Eye (tissue), 1 donor: ENCODE data around the gene ATP6V1C2.
"Not testable (repeated sequence)": the region's sequence is repeated elsewhere in the genome, so short reads cannot be mapped to it uniquely, and the experiment has no call there.

Experiments
- DNase-seq: peaks from one replicate; pipeline ENCODE4 v3.0.0-alpha.2; 2015

Gene ATP6V1C2

DNA sequence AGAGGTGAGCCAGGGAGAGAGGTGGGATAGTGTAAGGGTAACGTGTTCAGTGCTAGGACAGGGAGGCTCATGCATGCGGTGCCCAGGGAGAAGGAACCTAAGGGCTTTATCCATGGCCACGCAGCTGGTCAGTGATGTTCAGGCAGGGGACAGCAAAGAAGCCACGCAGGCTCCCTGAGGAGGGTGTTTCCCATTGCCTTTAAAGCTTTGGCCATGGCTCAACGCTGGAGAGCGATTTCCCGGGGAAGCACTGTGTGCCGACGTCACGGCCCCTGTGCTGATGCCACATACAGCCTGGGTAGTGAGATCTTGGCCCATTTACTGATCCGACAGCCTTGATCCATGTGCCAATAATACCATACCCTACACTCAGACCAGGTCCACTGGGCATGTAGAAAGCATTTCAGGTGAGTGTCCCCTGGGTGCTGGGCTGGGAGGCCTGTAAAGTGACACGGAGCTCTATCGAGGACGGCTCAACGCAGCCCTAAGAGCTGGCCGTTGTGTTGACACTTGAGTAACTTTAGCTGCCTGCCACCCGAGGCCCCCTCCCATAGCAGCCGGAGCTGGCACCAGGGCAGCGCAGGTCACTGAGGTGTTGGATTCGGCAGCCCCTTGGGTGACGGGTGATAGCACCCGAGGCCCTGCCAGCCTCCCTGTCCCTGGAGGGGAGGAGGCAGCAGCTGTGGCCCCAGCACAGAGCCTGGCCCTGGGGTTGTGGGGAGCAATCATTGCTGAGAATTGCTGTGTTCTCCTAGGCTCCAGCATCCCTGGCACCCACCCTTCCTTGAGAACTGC, 49.7 kb downstream of the ATP6V1C2 start:
- no peak for DNase-seq

DNA sequence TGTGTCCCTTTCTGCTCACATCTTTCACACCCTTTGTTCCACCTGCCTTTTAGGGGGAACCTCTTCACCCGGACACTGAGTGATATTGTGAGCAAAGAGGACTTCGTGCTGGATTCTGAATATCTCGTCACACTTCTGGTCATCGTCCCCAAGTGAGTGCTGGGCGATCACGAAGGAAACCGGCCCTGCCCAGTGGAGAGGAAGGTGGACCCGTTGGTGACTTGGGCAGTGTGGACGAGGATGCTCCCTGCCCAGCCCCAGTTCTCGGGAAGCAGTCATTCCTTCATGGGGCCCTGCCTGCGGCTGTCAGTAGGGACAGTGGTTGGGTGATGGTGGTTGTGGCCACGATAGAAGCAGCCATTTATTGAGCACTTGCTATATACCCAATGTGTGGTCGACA, 50.4 kb downstream of the ATP6V1C2 start:
- no peak for DNase-seq

GRCh38 chr2:10772201-10772867, 50.9 kb downstream of the ATP6V1C2 start:
- DNase-seq = no peak

GRCh38 chr2:10772868-10773215, 51.4 kb downstream of the ATP6V1C2 start:
- DNase-seq = no peak

- no peak for DNase-seq
Measured at GRCh38 chr2:10773821-10774341, 52.5 kb downstream of the ATP6V1C2 start.

DNA sequence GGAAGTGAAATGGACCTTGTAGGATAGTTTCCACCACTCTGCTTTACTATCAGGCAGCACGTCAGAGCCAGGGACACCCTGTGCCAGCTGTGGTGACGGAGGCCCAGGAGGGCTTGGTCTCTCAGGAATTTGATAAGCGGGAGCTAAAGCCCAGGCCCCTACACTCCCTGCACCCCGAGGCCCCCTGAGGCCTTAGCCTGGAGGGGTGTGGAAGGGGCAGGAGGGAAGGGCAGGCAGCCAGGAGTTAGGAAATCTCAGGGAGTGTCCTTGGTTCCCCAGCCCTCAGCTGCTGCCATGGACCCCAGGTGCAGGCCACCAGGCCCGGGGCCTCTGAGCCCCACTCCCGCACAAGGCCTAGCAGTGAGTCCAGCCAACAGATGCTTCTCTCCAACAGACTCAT, 53.0 kb downstream of the ATP6V1C2 start:
- peak; percentile 40 for DNase-seq

DNA sequence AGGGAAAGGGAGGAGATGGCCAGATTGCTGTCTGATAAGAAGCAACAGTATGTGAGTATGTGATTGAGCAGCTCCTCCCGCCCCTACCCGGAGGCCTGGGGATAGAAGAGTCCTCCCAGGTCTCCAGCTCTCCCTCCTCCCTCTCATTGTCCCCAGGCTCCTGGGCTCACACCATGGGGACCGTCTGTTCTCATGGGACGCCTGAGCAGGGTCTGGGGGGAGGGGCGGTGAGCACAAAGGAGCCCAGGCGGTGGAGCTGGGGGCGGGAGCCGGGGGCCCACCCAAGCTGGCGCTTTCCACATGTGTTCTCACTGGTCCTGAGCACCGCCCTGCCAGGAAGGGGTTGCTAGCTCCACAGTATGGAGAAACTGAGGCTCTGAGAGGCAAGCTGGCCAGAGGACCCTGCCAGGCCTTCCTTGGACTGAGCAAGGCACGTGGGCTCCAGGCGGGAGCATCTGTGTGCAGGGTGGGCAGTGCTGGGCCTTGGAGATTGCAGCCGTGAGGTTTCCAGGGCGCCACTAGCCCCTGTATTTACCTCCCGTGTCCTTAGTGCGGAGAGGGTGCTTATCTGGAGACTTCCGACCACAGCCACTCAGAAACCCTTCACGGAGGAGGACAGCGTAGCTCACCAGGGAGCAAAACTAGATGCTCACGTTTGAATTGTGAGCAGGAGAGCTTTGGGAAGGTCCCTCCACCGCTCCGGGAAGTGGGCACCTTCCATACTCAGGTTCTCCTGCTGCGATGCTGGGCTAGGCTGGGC, 53.8 kb downstream of the ATP6V1C2 start:
- DNase-seq = peak; percentile 17

- no peak for DNase-seq
Measured at GRCh38 chr2:10775831-10776230, 54.4 kb downstream of the ATP6V1C2 start.

DNA sequence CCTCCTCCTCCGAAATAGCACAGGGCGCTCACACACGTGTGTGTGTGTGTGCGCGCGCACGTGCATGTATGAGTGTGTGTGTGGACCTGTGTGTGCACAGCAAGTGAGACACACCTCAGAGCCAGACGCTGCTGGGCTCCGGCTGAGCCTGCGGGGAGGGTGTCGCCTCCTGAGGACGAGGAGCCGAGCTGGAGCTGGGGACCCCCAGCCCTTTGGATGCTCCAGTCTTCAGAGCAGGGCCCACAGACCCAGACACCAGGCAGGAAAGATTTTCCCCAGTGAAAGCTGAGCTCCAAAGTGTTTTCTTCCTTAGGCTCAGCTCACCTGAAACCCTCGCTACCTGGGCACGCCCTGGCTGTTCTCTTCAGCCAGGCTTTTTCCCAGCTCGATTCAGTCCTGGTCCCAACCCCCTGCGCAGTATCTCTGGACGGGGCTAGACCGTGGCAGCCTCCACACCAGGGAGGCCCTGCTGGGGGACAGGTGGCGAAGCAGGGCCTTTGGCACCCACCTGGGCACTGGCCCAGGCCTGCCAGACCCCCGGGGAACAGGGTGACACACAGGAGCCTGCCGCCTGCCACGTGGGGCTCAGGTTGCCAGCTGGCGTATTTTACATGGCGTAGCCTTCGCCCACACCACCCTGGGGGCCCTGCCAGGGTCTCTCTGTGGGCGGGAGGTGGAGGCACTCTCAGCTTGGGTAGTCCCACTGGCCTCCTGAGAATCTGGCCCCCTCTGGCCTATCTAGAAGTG, 55.0 kb downstream of the ATP6V1C2 start:
- no peak for DNase-seq

DNA sequence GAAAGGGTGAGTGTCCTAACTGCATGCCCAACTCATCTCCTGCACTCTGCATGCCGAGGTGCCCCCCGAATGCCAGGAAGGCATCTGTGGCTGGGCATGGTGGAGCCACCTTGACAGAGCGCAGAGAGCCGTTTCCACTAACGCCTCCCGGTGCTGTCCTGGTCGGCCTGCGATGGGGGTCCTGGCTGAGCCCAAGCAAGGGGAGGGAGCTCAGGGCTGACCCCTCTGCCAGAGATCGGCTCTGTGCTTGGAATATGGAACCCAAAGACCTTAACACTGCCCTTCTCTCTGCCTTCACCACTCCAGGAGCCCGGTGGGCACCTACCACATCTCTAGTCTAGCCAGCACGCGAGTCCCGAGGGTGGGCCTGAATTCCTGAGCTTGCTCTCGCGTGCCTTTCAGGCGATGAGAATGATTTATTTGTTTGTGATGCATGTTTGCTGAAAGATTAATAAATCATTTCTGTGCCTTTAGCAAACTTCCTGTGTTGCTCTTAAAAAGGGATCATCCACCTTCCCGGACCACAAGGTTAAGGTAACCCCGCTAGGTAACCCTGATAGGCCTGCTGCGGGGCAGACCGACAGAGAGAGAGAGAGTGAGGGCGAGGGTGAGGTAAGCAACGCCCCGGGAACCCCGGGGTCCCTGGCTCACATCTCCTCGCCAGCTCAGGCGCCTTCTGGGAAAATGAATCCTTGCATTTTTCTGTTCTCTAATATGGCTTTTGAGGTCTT, 55.8 kb downstream of the ATP6V1C2 start:
- no peak for DNase-seq

- DNase-seq = no peak
Measured at GRCh38 chr2:10777842-10778723, 56.7 kb downstream of the ATP6V1C2 start.

DNA sequence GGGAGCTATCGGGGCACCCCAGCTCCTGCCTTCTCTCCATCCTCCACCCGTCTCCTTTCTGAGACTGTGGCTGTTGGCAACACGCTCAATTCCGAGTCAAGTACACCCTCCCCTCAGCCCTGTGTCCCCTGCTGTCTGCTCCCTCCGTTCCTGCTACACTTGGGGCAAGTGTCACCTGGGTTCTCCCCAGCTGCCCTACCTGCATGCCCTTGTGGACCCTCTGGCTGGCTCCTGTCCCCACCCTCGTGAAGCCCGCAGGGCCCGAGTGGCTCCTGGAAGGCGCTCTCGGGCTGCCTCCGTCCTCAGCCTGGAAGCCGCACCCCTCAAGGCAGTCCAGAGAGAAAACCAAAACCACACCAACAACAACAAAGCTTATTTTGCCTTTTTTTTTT, 57.3 kb downstream of the ATP6V1C2 start:
- no peak for DNase-seq

DNA sequence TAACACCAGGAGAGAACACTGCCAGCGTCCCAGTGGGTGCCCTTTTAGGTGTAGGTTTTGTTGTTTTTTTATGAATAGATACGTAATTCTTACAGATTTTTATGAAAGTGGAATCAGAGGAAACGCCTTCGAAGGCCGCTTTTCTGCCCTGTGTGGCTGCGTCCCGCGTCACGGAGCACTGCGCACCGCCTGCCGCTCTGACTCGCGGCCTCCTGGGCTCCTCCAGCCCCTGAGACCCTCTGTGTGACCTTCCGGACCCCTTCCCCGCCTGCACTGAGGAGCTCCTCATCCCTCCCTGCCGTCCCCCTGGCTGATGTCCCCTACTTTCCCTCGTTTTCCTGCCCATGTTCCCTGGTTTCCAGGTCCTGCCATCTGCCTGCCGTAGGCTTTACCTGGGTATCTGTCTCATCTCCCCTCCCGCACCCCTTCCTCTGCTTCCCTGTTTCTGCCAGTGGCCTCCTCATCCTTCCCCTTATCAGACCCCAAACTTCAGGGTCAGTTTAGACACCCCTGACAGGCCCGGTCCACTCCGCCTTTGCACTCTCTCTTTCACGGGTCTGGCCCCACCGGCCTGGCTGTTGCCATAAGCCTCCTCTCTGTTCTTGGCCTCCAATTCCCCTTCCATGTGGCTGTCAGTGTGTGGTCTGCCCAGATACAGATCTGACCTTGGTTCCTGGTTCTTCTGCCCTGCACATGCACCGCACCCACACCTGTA, 58.5 kb downstream of the ATP6V1C2 start:
- DNase-seq = no peak

- no peak for DNase-seq
Measured at GRCh38 chr2:10780491-10780820, 59.0 kb downstream of the ATP6V1C2 start.

GRCh38 chr2:10780821-10781220, 59.4 kb downstream of the ATP6V1C2 start:
- DNase-seq = not testable (repeated sequence)

- DNase-seq = no peak
Measured at GRCh38 chr2:10781746-10782145, 60.3 kb downstream of the ATP6V1C2 start.

DNA sequence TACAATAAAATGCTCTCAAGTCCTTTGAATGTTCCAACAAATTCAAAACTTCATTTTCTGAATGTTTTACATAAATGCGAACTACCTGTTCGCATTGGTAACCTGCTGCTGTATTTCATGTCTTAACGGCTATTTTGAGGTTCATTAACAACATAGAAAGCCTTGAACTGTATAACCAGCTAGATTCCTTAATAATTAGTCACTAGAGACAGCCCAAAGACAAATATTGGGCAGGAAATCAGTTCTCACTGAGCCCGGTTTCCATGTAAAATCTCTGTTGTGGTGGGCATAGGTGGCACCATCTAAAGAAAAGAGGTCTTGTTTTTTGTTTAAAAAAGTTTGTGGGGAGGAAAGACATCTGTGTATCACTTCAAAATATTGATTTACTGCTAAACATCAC, 62.0 kb downstream of the ATP6V1C2 start:
- no peak for DNase-seq

DNA sequence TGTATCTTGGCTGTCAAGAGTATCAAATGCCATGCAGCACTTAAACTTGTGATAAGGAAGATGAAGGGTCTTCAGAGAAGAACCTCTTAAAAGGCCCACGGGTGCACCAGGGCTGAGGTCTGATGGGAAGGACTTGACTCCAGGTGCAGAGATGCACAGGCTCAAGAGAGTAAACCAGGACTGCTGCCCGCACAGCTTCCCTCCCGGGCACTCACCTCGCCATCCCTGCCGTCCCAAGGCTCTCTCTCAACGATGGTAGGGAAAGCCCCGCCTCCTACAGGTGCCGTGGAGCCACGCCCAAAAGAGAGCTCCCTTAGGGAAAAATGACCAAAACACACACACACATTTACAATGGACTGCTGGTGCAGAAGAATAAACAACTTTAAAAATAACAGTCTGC, 63.3 kb downstream of the ATP6V1C2 start:
- DNase-seq = no peak

- no peak for DNase-seq
Measured at GRCh38 chr2:10785260-10785659, 63.8 kb downstream of the ATP6V1C2 start.

- no peak for DNase-seq
Measured at GRCh38 chr2:10786240-10786982, 65.0 kb downstream of the ATP6V1C2 start.
